ENCODE data around the gene USP51. TPM values are rescaled to one million over a fixed set of nuclear protein-coding genes. Genes with fewer than 3 reads are reported as not detected.

USP51 gene
- total RNA-seq, 1 experiment from 2014 or later, result 0.43 TPM

Other genes with a start within 250 kb of the USP51 start
- not detected in 2 replicates for gene PAGE3, start 224.9 kb downstream of the USP51 start, total RNA-seq (2014; rRNA removed; shearing (Covaris generic); ENCODE audit: low replicate concordance)
- 24.2 and 31.5 TPM in 2 replicates for gene MAGEH1, start 37.7 kb downstream of the USP51 start, total RNA-seq (2014; rRNA removed; shearing (Covaris generic); ENCODE audit: low replicate concordance)
- not detected in 2 replicates for gene FOXR2, start 133.6 kb upstream of the USP51 start, total RNA-seq (2014; rRNA removed; shearing (Covaris generic); ENCODE audit: low replicate concordance)
- gene RRAGB, start 227.9 kb upstream of the USP51 start, total RNA-seq (2014; rRNA removed; shearing (Covaris generic); ENCODE audit: low replicate concordance), result 6.5 and 9.2 TPM in 2 replicates